Measurements from ENCODE around the gene RIOK2.

GRCh38 chr5:97183930-97184213 lies 825 bp upstream of the RIOK2 start:
- TF ChIP-seq CTCF (IDR thresholded peaks at IDR 0.05; ENCODE audit: poor library complexity) (no peak), EZH2phosphoT487 (IDR thresholded peaks at IDR 0.05; ENCODE audit: low read depth, severe bottlenecking, unreplicated experiment) (no peak), EZH2 (IDR thresholded peaks at IDR 0.05; ENCODE audit: borderline replicate concordance) (no peak)

Measured in hepatocyte (in vitro differentiated cells).